H1 (cell line): Measurements from ENCODE around the gene H1-8. TPM values are rescaled to one million over a fixed set of nuclear protein-coding genes. Genes with fewer than 3 reads are reported as not detected.

Experiments used
- CTBP2 ChIP-seq: IDR thresholded peaks from 2 replicates; pipeline ENCODE4 v1.7.0; 2011; ENCODE audit warnings: borderline replicate concordance, mild to moderate bottlenecking, moderate library complexity, mixed read lengths, low read length; ENCODE audit not compliant: insufficient read depth, insufficient read length
- JUND ChIP-seq: IDR thresholded peaks from 2 replicates; pipeline ENCODE4 v1.6.1; 2011; ENCODE audit warnings: mild to moderate bottlenecking, improper control_type of control experiment, low read length
- MAFK ChIP-seq: IDR thresholded peaks from 2 replicates; pipeline ENCODE4 v1.6.1; 2012; ENCODE audit warnings: low read depth, mild to moderate bottlenecking, improper control_type of control experiment, low read length
- PHF8 ChIP-seq: fragments of 200-600 bp; sonication (generic); conservative IDR thresholded peaks from 2 replicates; pipeline ENCODE4 v1.7.1; 2012; ENCODE audit warnings: low read depth, mild to moderate bottlenecking, inconsistent platforms, low read length, moderate library complexity
- SRF ChIP-seq: IDR thresholded peaks from 2 replicates; pipeline ENCODE4 v1.6.1; 2011; ENCODE audit warnings: mild to moderate bottlenecking, low read depth, low read length, moderate library complexity
- polyA plus RNA-seq, 7 experiments: library from polyadenylated mRNA; depleted of rRNA in 3 of 7; stranded (reverse) in 5 of 7; unstranded in 2 of 7; fragments of >200 nt in 5 of 7; fragments of 200-250 nt in 2 of 7; gene quantifications; 1 replicate in 5 of 7; 2 replicates in 1 of 7; 4 replicates in 1 of 7; pipeline versions ENCODE4 v1.2.1 to v1.2.3, GENCODE V29; 2011 to 2013; ENCODE audit warnings: missing spikeins in 2 of 7, mixed read lengths in 2 of 7
- total RNA-seq: library from RNA; stranded (reverse); fragmentation: NEBNext Ultra II Directional; extraction: Animal tissue kit (Norgen Biotek cat#: 25700); gene quantifications from 2 replicates; pipeline ENCODE4 v1.2.1, GENCODE V29; 2021

Gene H1-8
- total and polyA plus RNA-seq, 2 of the 8 experiments (the other 6 are each of a cell fraction or from before 2014, with no cell fraction given) = not detected

- TF ChIP-seq MAFK (no peak), SRF (no peak), JUND (no peak), CTBP2 (no peak), PHF8 (no peak)
Measured at GRCh38 chr3:129594907-129595390, 52.0 kb downstream of the H1-8 start (continued).
